Gastroesophageal sphincter (tissue), 3 donors: ENCODE results near the gene FSTL5.

ENCODE experiments used
- CTCF ChIP-seq, 4 experiments: fragments of 200-600 bp in 2 of 4; fragments of 450-650 bp in 2 of 4; sonication (generic) in 1 of 4; IDR thresholded peaks; one replicate each; pipeline ENCODE4 v1.5.1; 2017 to 2019; ENCODE audit warnings: antibody characterized with exemption in 4 of 4, mild to moderate bottlenecking in 2 of 4, moderate library complexity in 2 of 4
- POLR2A ChIP-seq, 2 donors: fragments of 450-650 bp; IDR thresholded peaks; one replicate each; pipeline ENCODE4 v1.6.1; 2017; ENCODE audit warnings: antibody characterized with exemption in 2 of 2, mild to moderate bottlenecking in 2 of 2, moderate library complexity in 1 of 2
- POLR2AphosphoS5 ChIP-seq: sonication (generic); formaldehyde crosslinking; IDR thresholded peaks from one replicate; pipeline ENCODE4 v1.6.1; 2017; ENCODE audit warnings: antibody characterized with exemption

GRCh38 chr4:161869511-161869910 lies 294.3 kb downstream of the FSTL5 start:
- TF ChIP-seq CTCF (IDR thresholded peaks at IDR 0.05): no peak
- no peak for TF ChIP-seq POLR2AphosphoS5
- no peak for TF ChIP-seq POLR2A (IDR thresholded peaks at IDR 0.05)
